ENCODE results near the gene SLC13A1. TPM values are rescaled to one million over a fixed set of nuclear protein-coding genes. Genes with fewer than 3 reads are reported as not detected.

The SLC13A1 gene
- total and polyA plus RNA-seq, 10 of the 15 experiments (the other 5 are each of a cell fraction or from before 2014, with no cell fraction given) = 0.10 TPM; not detected in 9

GRCh38 chr7:123208793-123209192, 9.0 kb upstream of the SLC13A1 start:
- FAIRE-seq (no peak), ATAC-seq (peak; percentile 43; the same call in 1 of the 3 replicates), DNase-seq (ENCODE audit: low read depth, low spot score) (no peak)
- Histone ChIP-seq H2AFZ (ENCODE audit: control insufficient read depth, low read depth, low read length) (no peak overlapping the region), H3K27ac (ENCODE audit: control insufficient read depth, insufficient read depth) (no peak overlapping the region), H3K36me3 (ENCODE audit: control insufficient read depth in 2 of 2, insufficient read depth in 2 of 2, low read length in 1 of 2) (no peaks in the 10 kb centered on the region), H3K9me3 (replicated peaks; ENCODE audit: control insufficient read depth, insufficient read depth, low read length) (no peaks in the 10 kb centered on the region), H4K20me1 (ENCODE audit: control insufficient read depth, insufficient read depth) (no peaks in the 10 kb centered on the region), H3K4me3 (no peak overlapping the region), H3K4me1 (ENCODE audit: control insufficient read depth, insufficient read depth, low read length) (no peaks in the 10 kb centered on the region), H3K9ac (ENCODE audit: control insufficient read depth, insufficient read depth, low read length) (no peak overlapping the region), H3K79me2 (ENCODE audit: control insufficient read depth, insufficient read depth, low read length) (no peaks in the 10 kb centered on the region), H3K4me2 (ENCODE audit: control insufficient read depth, insufficient read depth) (no peak overlapping the region), H3K27me3 (replicated peaks in 1 of 2; ENCODE audit: control insufficient read depth in 2 of 2, insufficient read depth in 2 of 2, low read length in 1 of 2) (no peaks in the 10 kb centered on the region)
- BruUV-seq (replicated peaks) = no TSS peak
- 18% methylated on average over 3 of the region's 3 CpGs for WGBS (ENCODE audit: insufficient coverage, insufficient replicate concordance, low lambda C conversion rate, missing lambda C conversion rate)
- ChIA-PET CTCF (interaction anchor here (1.1 to 6.1 kb wide), 6 partner anchors 8 to 159 kb away, joined by 3 to 42 read pairs (median 5); no protein-coding TSS in a partner anchor), SMC1A (ENCODE audit: uncharacterized antibody, unreplicated experiment) (interaction anchor here (1.1 to 2.0 kb wide), 2 partner anchors 51 to 158 kb away, joined by 3 to 13 read pairs; no protein-coding TSS in a partner anchor), POLR2A (no interaction called here), RAD21 (ENCODE audit: unreplicated experiment) (interaction anchor here (0.9 to 2.9 kb wide), 3 partner anchors 51 to 158 kb away, joined by 3 to 17 read pairs (median 3); no protein-coding TSS in a partner anchor)
- intact Hi-C loops (cut with micrococcal nuclease; ENCODE audit: unreplicated experiment) (loop anchor here (2.0 kb wide), 1 partner anchor 158 kb away; no protein-coding TSS in a partner anchor), in situ Hi-C loops (cut with MboI) (no loop called here)
- TF ChIP-seq SUPT20H (IDR thresholded peaks at IDR 0.05; ENCODE audit: borderline replicate concordance, control insufficient read depth, low read depth, low read length) = no peak
- TF ChIP-seq IRF4 (IDR thresholded peaks at IDR 0.05; ENCODE audit: low read depth, low read length) = no peak
- TF ChIP-seq, protein P1, sequence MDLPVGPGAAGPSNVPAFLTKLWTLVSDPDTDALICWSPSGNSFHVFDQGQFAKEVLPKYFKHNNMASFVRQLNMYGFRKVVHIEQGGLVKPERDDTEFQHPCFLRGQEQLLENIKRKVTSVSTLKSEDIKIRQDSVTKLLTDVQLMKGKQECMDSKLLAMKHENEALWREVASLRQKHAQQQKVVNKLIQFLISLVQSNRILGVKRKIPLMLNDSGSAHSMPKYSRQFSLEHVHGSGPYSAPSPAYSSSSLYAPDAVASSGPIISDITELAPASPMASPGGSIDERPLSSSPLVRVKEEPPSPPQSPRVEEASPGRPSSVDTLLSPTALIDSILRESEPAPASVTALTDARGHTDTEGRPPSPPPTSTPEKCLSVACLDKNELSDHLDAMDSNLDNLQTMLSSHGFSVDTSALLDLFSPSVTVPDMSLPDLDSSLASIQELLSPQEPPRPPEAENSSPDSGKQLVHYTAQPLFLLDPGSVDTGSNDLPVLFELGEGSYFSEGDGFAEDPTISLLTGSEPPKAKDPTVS (IDR thresholded peaks at IDR 0.05; ENCODE audit: low read depth, low read length) = no peak
- TF ChIP-seq E4F1 (IDR thresholded peaks at IDR 0.05; ENCODE audit: borderline replicate concordance, partially characterized antibody) = no peak
- TF ChIP-seq RELA (IDR thresholded peaks at IDR 0.05; ENCODE audit: borderline replicate concordance, partially characterized antibody) = no peak
- TF ChIP-seq BMI1 (IDR thresholded peaks at IDR 0.05; ENCODE audit: borderline replicate concordance) = no peak
- TF ChIP-seq SMC3 (IDR thresholded peaks at IDR 0.05; ENCODE audit: borderline replicate concordance, low read length) = peak; percentile 31; the same call in 1 of the 2 replicates
- TF ChIP-seq RAD21 (IDR thresholded peaks at IDR 0.05; ENCODE audit: insufficient read depth, low read depth, low read length) = peak; percentile 25; the same call in 1 of the 2 replicates
- TF ChIP-seq SRF (IDR thresholded peaks at IDR 0.05; ENCODE audit: low read depth in 2 of 2, low read length in 2 of 2) = no peak
- no peak for TF ChIP-seq BACH1 (IDR thresholded peaks at IDR 0.05; ENCODE audit: borderline replicate concordance)
- no peak for TF ChIP-seq POLR2AphosphoS5 (IDR thresholded peaks at IDR 0.05; ENCODE audit: low read length)
- no peak for TF ChIP-seq ZNF592 (IDR thresholded peaks at IDR 0.05)
- no peak for TF ChIP-seq HDAC2 (IDR thresholded peaks at IDR 0.05)
- no peak for TF ChIP-seq EZH2 (IDR thresholded peaks at IDR 0.05; ENCODE audit: borderline replicate concordance, control insufficient read depth, low read depth, low read length)
- no peak for TF ChIP-seq EP300 (IDR thresholded peaks at IDR 0.05; ENCODE audit: borderline replicate concordance in 1 of 2, control insufficient read depth in 1 of 2, low read depth in 2 of 2, low read length in 2 of 2)

Data from GM12878 (cell line).